GM19328 (cell line): ENCODE data around the gene MYO1H.

Experiments
- ATAC-seq: cut with Tn5 transposase; IDR thresholded peaks from one replicate; pipeline ENCODE4 v1.9.1; 2021; ENCODE audit warnings: mild to moderate bottlenecking, moderate library complexity; ENCODE audit not compliant: unreplicated experiment

MYO1H gene

DNA sequence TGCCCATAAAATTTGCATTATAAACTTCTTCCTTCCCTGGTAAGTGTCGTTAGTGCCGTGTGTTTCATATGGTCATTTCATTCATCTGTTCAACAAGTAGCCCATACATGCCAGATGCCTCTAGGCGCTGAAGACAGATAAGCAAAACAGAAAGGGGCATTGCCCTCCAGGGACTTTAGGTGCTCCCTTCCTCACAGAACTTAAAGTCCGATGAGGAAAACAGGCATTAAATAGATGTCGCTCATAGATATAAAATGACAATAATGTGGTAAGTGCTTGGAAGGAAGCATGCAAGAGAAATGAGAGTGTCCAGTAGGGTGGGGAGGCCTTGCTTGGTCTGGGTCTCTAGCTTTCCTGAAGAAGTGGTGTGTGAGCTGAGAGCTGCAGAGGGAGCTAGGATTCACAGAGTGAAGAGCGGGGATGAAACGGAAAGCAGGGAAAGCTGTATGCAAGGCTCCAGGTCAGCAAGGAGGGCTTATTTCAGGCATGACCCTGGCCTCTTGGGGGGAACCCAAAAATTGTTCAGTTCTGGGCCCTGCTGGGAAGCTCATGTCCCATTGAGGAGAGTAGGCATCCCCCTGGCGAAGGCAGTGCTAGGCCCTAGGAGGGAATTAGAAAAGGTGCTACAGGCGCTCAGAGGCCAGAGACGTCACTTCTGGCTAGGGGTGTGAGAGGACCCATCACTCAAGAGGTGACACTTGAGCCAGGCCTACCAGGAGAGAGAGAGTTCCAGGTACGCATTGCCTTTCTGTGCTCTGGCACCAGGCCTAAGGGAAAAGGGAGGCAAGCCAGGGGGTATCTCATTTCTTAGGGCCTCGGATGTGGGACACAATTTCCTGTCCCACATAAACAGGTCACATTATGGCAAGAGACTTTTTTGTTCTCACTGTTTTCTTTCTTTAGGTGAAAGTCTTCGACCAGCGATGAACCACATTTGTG is 141.6 kb downstream of the MYO1H start:
- no peak for ATAC-seq

- no peak for ATAC-seq
These were observed 142.4 kb downstream of the MYO1H start for GRCh38 chr12:109489955-109490565.

GRCh38 chr12:109491671-109492070 is 144.0 kb downstream of the MYO1H start:
- no peak for ATAC-seq

DNA sequence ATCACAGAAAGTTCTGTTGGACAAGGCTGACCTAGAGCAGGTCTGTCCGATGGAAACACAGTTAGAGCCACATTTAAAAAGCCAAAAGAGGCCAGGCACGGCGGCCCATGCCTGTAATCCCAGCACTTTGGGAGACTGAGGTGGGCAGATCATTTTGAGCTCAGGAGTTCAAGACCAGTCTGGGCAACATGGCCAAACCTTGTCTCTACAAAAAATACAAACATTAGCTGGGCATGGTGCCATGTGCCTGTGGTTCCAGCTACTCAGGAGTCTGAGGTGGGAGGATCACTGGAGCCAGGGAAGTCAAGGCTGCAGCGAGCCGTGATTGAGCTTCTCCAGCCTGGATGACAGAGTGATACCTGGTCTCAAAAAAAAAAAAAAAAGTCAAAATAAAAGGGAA is 144.7 kb downstream of the MYO1H start:
- no peak for ATAC-seq

DNA sequence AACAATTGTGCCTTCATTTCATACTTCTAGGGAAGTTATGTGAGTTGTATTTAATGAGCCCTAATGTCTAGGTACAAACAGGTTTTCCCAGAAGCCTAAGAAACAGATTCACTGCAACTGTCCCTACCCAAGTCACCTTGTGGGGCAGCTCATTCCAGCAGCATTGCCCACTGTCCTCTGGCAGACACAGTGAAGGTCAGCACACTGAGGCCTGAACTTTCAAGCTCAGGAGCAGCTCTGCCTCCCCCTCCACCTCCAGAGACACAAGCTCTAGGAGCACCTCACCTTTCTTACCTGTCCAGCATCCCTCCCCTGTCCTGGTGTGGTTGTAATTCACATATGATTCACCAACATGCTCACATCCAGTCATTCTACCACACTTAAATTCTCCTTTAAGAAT is 145.4 kb downstream of the MYO1H start:
- ATAC-seq, result no peak

DNA sequence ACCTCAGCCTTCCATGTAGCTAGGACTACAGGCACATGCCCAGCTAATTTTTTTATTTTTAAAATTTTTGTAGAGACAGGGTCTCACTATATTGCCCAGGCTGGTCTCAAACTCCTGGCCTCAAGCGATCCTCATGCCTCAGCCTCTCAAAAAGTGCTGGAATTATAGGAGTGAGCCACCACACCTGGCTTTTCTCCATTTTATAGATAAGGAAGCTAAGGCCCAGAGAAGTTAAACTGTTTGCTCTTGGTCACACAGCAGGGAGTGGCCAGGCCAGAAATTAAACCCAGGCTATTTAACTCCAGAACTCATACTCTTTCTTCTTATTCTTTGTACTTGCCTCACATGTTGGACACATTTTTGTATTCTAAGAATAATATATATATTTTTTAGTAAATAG is 146.2 kb downstream of the MYO1H start:
- no peak for ATAC-seq

DNA sequence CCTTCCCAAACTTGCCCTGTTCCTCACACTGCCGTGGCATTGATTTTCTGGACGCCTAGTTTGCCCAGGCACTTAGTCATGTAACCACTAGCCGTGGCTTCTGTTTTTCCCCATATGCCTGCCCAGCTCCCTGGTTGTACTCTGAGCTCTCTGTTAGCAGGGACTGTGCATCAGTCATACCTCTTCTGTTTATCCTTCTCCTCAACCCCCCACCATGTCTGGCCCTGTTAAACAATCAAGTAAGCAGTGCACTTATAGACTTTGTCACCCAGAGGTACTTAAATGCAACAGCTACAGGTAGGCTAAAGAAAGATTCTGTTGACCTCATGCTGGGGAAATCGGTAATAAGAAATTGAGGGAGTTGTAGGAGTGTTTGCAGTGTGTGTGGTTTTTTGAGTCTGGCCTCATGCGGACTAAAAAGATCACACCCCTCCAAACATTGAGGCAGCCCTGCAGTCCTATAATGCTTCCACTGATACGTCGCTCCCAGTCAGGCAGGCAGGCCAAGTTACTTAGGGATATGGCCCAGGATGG is 146.7 kb downstream of the MYO1H start:
- no peak for ATAC-seq

DNA sequence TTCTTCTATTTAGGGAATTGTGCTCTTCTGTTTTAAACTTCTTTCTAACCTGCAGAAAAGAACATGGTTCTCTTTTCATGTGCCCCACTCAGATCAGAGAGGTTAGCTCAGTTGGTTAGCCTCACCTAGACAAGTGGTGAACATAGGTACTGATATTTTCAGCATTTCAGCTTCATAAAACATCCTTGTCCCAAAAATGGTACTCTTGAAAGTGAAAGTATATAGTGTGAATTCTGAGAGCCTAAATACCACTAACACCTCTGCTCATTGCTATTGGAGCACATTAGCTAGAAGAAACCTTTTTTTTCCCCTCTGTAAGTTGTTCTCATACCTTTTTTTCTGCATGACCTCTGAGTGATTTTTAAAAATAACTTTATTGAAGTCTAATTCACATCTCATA is 147.3 kb downstream of the MYO1H start:
- no peak for ATAC-seq

DNA sequence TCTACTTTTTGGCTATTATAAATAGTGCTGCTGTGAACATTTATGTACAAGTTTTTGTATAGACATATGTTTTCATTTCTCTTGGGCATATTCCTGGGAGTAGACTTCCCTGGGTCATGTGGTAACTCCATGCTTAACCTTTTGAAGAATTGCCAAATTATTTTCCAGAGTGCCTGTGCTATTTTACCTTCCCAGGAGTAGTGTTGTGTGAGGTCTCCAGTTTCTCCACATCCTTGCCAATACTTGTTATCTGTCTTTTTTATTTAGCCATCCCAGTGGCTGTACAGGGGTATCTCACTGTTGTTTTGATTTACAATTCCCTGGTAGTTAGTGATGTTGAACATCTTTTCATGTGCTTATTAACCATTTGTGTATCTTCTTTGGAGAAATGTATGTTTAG is 148.6 kb downstream of the MYO1H start:
- no peak for ATAC-seq

DNA sequence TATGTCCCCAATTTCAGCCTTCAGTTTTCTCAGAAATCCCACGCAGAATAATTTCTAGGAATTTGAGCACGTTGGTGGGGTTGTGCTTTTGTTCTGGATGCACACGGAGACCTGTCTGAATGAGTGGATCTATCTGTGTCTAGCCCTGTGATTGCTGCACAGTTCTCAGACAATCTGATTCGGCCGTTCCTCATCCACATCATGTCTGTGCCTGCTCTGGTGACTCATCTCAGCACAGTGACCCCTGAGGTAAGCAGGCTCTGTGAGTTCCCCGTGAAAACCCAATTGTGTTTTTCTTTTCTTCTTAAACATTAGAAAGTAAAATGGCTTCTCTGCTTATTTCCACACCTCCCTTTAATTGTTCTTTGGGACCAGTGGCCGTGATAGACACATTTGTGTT is 150.0 kb downstream of the MYO1H start:
- no peak for ATAC-seq
